ENCODE data around the gene RRP8. TPM values are rescaled to one million over a fixed set of nuclear protein-coding genes. Genes with fewer than 3 reads are reported as not detected.

The RRP8 gene
- total and polyA plus RNA-seq, 12 donors = 9.4 to 34.8 (median 22.3) TPM

- 49 to 79% (median 57%) methylated on average over 3 to 4 of the region's 4 CpGs for WGBS, 4 donors
- Histone ChIP-seq H3K36me3 (replicated peaks in 1 of 2) (peaks cover 0 to 3% of the 10 kb centered on the region in 2 donors), H3K4me3 (no peak overlapping the region), H3K9me3 (replicated peaks in 1 of 3) (no peaks in the 10 kb centered on the region), H3K4me1 (replicated peaks in 1 of 2) (peaks cover 8 to 10% of the 10 kb centered on the region in 2 donors), H3K27ac (no peak overlapping the region), H3K27me3 (no peaks in the 10 kb centered on the region)
- no peak for TF ChIP-seq POLR2A (IDR thresholded peaks at IDR 0.05)
- no peak for TF ChIP-seq CTCF (IDR thresholded peaks at IDR 0.05)
- intact Hi-C loops (cut with DNase I) = no loop called here
- peak; percentile 74 to 91 (median 80) for DNase-seq
These were observed 35.1 kb downstream of the RRP8 start for GRCh38 chr11:6568191-6568918.

GRCh38 chr11:6567371-6567745 lies 36.1 kb downstream of the RRP8 start:
- TF ChIP-seq POLR2A (IDR thresholded peaks at IDR 0.05) (no peak), CTCF (IDR thresholded peaks at IDR 0.05) (no peak)
- WGBS, 4 donors = 93 to 100% (median 98%) methylated on average over 2 to 7 of the region's 7 CpGs
- no peaks in the 10 kb centered on the region for H3K9me3 ChIP-seq (replicated peaks in 1 of 3)
- DNase-seq = no peak
- peaks cover 8 to 9% of the 10 kb centered on the region in 2 donors for H3K4me1 ChIP-seq (replicated peaks in 1 of 2)
- intact Hi-C loops (cut with DNase I) = no loop called here
- no peak overlapping the region for H3K27ac ChIP-seq
- peaks cover 0 to 3% of the 10 kb centered on the region in 2 donors for H3K36me3 ChIP-seq (replicated peaks in 1 of 2)
- H3K4me3 ChIP-seq = no peak overlapping the region
- H3K27me3 ChIP-seq = no peaks in the 10 kb centered on the region

GRCh38 chr11:6566704-6567370 lies 36.6 kb downstream of the RRP8 start:
- DNase-seq = no peak
- no peak for TF ChIP-seq POLR2A (IDR thresholded peaks at IDR 0.05)
- no peak for TF ChIP-seq CTCF (IDR thresholded peaks at IDR 0.05)
- WGBS, 4 donors = 91 to 99% (median 93%) methylated on average over 11 to 13 of the region's 13 CpGs
- intact Hi-C loops (cut with DNase I) = no loop called here
- H3K4me1 ChIP-seq (replicated peaks in 1 of 2) = peaks cover 5 to 8% of the 10 kb centered on the region in 2 donors
- no peak overlapping the region for H3K4me3 ChIP-seq
- H3K36me3 ChIP-seq (replicated peaks in 1 of 2) = peaks cover 0 to 3% of the 10 kb centered on the region in 2 donors
- H3K27ac ChIP-seq = no peak overlapping the region
- H3K9me3 ChIP-seq (replicated peaks in 1 of 3) = no peaks in the 10 kb centered on the region
- H3K27me3 ChIP-seq = no peaks in the 10 kb centered on the region

GRCh38 chr11:6565988-6566703 lies 37.3 kb downstream of the RRP8 start:
- WGBS, 4 donors = 94 to 96% (median 95%) methylated on average over 3 to 5 of the region's 5 CpGs
- peaks cover 0 to 3% of the 10 kb centered on the region in 2 donors for H3K36me3 ChIP-seq (replicated peaks in 1 of 2)

More at GRCh38 chr11:6565988-6566703, 37.3 kb downstream of the RRP8 start:
- TF ChIP-seq CTCF (IDR thresholded peaks at IDR 0.05) (no peak), POLR2A (IDR thresholded peaks at IDR 0.05) (no peak)
- Histone ChIP-seq H3K4me3 (no peak overlapping the region), H3K27ac (no peak overlapping the region), H3K9me3 (replicated peaks in 1 of 3) (no peaks in the 10 kb centered on the region), H3K4me1 (replicated peaks in 1 of 2) (peaks cover 5 to 8% of the 10 kb centered on the region in 2 donors), H3K27me3 (no peaks in the 10 kb centered on the region)
- DNase-seq = no peak
- intact Hi-C loops (cut with DNase I) = no loop called here
